ENCODE measurements around the gene ZHX3. TPM values are rescaled to one million over a fixed set of nuclear protein-coding genes. Genes with fewer than 3 reads are reported as not detected.

ZHX3 gene
- total and polyA plus RNA-seq, 10 of the 15 experiments (the other 5 are each of a cell fraction or from before 2014, with no cell fraction given) = 1.3 to 14.0 (median 5.0) TPM

- Histone ChIP-seq H3K79me2 (ENCODE audit: control insufficient read depth, insufficient read depth, low read length) (peaks cover 50% of the 10 kb centered on the region), H3K4me2 (ENCODE audit: control insufficient read depth, insufficient read depth) (peak within 1 kb of the TSS; percentile 96), H3K27me3 (replicated peaks in 1 of 2; ENCODE audit: control insufficient read depth in 2 of 2, insufficient read depth in 2 of 2, low read length in 1 of 2) (no peaks in the 10 kb centered on the region), H4K20me1 (ENCODE audit: control insufficient read depth, insufficient read depth) (0 out of 2 replicates have a peak, but pooled peaks cover under 1% of the 10 kb centered on the region), H3K9ac (ENCODE audit: control insufficient read depth, insufficient read depth, low read length) (peak within 1 kb of the TSS; percentile 90), H3K4me1 (ENCODE audit: control insufficient read depth, insufficient read depth, low read length) (peaks cover 56% of the 10 kb centered on the region), H3K27ac (ENCODE audit: control insufficient read depth, insufficient read depth) (peak within 1 kb of the TSS; percentile 88), H3K9me3 (replicated peaks; ENCODE audit: control insufficient read depth, insufficient read depth, low read length) (no peaks in the 10 kb centered on the region), H3K36me3 (ENCODE audit: control insufficient read depth in 2 of 2, insufficient read depth in 2 of 2, low read length in 1 of 2) (no peaks in the 10 kb centered on the region; a peak in 1 of 4 replicates), H2AFZ (ENCODE audit: control insufficient read depth, low read depth, low read length) (peak within 1 kb of the TSS; percentile 90), H3K4me3 (peak within 1 kb of the TSS; percentile 81)
- POLR2A ChIA-PET = interaction anchor here (0.5 to 11.3 kb wide), 4 partner anchors 20 to 118 kb away, joined by 3 to 84 read pairs (median 16); no protein-coding TSS in a partner anchor
- DNase-seq (ENCODE audit: low read depth, low spot score) (no peak), ATAC-seq (peak; percentile 63), FAIRE-seq (no peak)
- in situ Hi-C loops (cut with MboI) = no loop called here
- CTCF ChIA-PET = interaction anchor here (0.6 to 6.2 kb wide), 22 partner anchors 7 to 209 kb away, joined by 3 to 110 read pairs (median 12); partner anchors contain the start of gene LPIN3
- WGBS (ENCODE audit: insufficient coverage, insufficient replicate concordance, low lambda C conversion rate, missing lambda C conversion rate) = 1% methylated on average over 53 of the region's 121 CpGs
- BruUV-seq (replicated peaks) = no TSS peak
- SMC1A ChIA-PET (ENCODE audit: uncharacterized antibody, unreplicated experiment) = interaction anchor here (0.7 to 5.9 kb wide), 13 partner anchors 12 to 201 kb away, joined by 3 to 71 read pairs (median 20); no protein-coding TSS in a partner anchor
- RAD21 ChIA-PET (ENCODE audit: unreplicated experiment) = interaction anchor here (0.6 to 7.8 kb wide), 10 partner anchors 15 to 203 kb away, joined by 3 to 72 read pairs (median 4); no protein-coding TSS in a partner anchor
- intact Hi-C loops (cut with micrococcal nuclease; ENCODE audit: unreplicated experiment) = loop anchor here (5.0 kb wide), 1 partner anchor 180 kb away; the partner anchor contains the start of gene ZHX3
- TF ChIP-seq KLF5 (IDR thresholded peaks at IDR 0.05; ENCODE audit: partially characterized antibody) = peak; percentile 54
- TF ChIP-seq, protein P1, sequence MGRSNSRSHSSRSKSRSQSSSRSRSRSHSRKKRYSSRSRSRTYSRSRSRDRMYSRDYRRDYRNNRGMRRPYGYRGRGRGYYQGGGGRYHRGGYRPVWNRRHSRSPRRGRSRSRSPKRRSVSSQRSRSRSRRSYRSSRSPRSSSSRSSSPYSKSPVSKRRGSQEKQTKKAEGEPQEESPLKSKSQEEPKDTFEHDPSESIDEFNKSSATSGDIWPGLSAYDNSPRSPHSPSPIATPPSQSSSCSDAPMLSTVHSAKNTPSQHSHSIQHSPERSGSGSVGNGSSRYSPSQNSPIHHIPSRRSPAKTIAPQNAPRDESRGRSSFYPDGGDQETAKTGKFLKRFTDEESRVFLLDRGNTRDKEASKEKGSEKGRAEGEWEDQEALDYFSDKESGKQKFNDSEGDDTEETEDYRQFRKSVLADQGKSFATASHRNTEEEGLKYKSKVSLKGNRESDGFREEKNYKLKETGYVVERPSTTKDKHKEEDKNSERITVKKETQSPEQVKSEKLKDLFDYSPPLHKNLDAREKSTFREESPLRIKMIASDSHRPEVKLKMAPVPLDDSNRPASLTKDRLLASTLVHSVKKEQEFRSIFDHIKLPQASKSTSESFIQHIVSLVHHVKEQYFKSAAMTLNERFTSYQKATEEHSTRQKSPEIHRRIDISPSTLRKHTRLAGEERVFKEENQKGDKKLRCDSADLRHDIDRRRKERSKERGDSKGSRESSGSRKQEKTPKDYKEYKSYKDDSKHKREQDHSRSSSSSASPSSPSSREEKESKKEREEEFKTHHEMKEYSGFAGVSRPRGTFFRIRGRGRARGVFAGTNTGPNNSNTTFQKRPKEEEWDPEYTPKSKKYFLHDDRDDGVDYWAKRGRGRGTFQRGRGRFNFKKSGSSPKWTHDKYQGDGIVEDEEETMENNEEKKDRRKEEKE (IDR thresholded peaks at IDR 0.05) = peak; percentile 39; the same call in 1 of the 2 replicates
- no peak for TF ChIP-seq ZBTB40 (IDR thresholded peaks at IDR 0.05; ENCODE audit: borderline replicate concordance)
- TF ChIP-seq, protein P2, sequence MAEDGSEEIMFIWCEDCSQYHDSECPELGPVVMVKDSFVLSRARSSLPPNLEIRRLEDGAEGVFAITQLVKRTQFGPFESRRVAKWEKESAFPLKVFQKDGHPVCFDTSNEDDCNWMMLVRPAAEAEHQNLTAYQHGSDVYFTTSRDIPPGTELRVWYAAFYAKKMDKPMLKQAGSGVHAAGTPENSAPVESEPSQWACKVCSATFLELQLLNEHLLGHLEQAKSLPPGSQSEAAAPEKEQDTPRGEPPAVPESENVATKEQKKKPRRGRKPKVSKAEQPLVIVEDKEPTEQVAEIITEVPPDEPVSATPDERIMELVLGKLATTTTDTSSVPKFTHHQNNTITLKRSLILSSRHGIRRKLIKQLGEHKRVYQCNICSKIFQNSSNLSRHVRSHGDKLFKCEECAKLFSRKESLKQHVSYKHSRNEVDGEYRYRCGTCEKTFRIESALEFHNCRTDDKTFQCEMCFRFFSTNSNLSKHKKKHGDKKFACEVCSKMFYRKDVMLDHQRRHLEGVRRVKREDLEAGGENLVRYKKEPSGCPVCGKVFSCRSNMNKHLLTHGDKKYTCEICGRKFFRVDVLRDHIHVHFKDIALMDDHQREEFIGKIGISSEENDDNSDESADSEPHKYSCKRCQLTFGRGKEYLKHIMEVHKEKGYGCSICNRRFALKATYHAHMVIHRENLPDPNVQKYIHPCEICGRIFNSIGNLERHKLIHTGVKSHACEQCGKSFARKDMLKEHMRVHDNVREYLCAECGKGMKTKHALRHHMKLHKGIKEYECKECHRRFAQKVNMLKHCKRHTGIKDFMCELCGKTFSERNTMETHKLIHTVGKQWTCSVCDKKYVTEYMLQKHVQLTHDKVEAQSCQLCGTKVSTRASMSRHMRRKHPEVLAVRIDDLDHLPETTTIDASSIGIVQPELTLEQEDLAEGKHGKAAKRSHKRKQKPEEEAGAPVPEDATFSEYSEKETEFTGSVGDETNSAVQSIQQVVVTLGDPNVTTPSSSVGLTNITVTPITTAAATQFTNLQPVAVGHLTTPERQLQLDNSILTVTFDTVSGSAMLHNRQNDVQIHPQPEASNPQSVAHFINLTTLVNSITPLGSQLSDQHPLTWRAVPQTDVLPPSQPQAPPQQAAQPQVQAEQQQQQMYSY (CRISPR knock-in tag; IDR thresholded peaks at IDR 0.05) = no peak
- TF ChIP-seq RFX5 (IDR thresholded peaks at IDR 0.05; ENCODE audit: low read depth, low read length) = no peak
- TF ChIP-seq POU2F2 (IDR thresholded peaks at IDR 0.05; ENCODE audit: borderline replicate concordance, low read depth, low read length) = no peak
- peak; percentile 65 for TF ChIP-seq POLR2A (IDR thresholded peaks at IDR 0.05; ENCODE audit: low read depth, low read length)
- TF ChIP-seq YBX1 (IDR thresholded peaks at IDR 0.05) = no peak
- TF ChIP-seq STAT1 (conservative IDR thresholded peaks at IDR 0.05) = no peak
- no peak for TF ChIP-seq WRNIP1 (IDR thresholded peaks at IDR 0.05; ENCODE audit: borderline replicate concordance, low read depth, low read length)
- no peak for TF ChIP-seq SMC3 (IDR thresholded peaks at IDR 0.05; ENCODE audit: borderline replicate concordance, low read length)
These were observed 180.6 kb downstream of the ZHX3 start, which contains the start of gene PLCG1 for GRCh38 chr20:41136680-41137613. TSS of gene PLCG1 (plus strand) at chr20:41137543. CDS start at chr20:41137642, 99 bp downstream.
